Measurements from ENCODE around the gene COMMD2.

COMMD2 gene

DNA sequence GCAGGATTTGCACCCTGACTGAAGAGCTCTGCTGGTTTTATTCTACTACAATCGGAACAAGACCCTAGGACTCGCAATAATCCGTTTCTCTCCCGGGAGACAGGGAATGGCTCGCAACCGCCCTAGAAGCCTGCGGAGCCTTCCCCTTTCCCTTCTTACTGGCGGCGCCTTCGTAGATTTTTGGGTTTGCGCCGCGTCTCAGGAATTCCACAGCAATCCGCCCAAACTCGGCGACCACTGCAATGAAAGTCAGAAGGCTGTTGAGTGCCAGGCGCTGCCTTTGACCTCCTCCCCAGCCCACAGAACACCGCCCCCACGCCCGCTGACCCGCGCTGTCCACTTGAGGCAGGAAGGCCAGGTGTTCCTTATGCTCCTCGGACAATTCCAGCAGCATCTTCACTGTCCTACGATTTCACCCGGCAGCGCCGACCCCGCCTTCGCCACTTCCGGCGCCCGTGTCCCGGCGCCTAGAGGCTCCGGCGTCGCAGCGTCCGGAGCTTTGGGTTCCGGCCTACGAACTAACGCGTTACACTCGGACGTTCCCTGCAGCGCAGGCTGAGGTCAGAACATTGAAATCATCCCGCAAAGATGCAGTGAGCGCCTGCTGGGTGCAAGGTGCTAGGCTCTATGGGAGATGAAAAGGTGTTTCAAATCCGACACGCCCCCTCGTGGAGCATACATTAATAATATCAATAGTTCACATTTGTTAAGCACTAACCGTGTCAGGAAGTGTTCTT is at the start of gene COMMD2:
TSS of gene COMMD2 (minus strand) at position 439 of the 737 bp plus-strand sequence. CDS start at position 394, 45 bp downstream.
- peak; percentile 75 to 83 for DNase-seq

DNA sequence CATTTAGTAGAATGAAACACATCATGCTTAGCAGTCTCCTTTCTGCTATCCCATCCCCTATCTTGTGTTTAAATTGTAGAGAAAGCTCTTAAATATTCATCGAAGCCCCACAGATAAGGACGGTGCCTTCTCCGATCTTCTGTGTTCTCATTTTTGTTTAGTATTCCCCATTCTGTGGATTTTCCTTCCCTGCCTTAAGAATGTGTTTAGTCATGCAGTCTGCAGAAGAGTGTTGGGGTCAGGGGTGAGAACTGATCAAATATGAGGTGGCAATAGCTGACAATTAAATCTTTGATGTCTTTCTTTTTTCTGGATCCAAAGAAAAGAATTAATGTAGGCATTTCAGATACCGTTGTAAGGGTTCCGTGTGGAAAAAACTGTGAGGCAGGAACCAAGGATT is 49.4 kb upstream of the COMMD2 start:
- DNase-seq, result no peak

DNA sequence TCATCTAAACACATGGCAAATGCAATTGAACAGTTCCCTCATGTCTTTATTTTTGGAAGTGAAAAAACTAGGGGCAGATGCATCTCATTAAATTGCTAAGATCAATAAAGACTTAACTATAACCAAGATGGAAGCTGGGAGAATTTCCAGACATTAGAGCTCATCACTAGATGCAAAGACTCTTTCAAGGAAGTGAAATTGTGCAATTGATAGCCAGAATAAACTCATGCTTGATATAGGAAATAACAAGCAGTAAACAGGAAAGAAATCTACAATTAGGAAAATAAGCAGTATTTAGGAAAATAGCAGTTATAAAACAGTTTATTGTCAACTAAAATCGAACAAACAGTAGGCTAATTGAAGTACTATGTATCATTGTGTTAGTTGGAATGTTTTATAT is 48.9 kb upstream of the COMMD2 start:
- DNase-seq, result no peak

DNA sequence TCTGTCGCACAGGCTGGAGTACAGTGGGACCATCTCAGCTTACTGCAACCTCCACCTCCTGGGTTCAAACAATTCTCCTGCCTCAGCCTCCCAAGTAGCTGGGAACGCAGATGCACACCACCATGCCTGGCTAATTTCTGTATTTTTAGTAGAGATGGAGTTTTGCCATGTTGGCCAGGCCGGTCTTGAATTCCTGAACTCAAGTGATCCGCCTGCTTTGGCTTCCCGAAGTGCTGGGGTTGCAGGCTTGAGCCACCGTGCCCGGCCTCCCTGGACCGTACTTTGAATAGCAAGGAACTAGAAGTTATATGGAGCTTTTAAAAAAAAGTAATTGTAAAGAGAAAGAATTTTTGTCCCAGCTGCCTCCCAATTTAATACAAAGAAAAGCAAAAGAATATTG is 48.4 kb upstream of the COMMD2 start:
- no peak for DNase-seq

DNA sequence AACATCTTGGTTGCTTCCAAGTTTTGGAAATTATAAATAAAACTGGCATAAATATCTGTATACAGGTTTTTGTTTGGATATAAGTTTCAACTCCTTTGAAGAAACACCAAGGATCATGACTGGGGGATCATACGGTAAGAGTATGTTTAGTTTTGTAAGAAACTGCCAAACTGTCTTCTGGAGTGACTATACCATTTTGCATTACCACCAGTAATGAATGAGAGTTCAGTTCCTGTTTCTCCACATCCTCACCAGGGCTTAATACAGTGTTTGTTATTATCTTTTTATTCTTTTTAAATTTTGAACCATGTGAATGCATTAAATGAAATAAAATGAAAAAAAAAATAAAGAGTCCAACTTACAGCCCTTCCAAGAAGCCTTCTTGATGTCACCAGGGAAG is 43.7 kb upstream of the COMMD2 start:
- DNase-seq, result no peak

DNA sequence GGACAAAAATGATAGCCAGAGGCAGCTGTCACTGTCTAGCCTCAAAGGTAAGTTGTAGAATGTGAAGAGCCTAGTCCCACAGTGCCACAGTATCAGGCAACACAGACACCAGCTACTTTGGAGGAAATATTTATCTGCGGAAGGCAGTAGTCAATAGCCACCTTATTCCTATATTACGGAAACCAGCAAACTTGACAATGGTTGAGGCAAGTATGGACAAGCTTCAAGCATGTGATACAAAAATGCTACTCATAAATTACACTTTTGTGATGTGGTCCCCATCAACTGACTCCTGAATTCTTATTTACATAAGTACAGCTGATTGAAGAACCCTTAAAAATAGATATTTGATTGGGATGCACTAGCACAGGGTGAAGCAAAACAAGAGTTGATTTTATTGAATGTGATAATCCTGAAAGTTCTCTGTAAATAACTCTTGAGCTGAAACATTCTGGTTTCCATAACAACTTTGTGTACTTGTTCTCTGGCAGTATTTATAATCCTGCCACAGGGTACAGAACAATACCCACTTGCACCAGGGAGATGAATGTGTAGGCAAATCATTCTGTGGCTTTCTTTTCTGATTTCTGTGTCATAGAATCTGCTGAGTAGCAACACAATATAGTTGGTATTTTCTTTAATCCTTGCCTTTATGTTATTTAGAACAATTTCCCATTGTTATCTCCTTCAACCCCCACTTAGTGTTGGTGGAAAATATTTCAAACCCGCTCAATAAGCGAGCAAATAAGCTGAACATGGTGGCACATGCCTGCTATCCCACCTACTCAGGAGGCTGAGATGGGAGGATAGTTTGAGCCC is 40.4 kb upstream of the COMMD2 start, which contains the start of gene ANKUB1:
TSS of gene ANKUB1 (minus strand) at position 103 of the 819 bp plus-strand sequence. CDS start 188 bp downstream, outside the sequence.
- DNase-seq, result no peak

DNA sequence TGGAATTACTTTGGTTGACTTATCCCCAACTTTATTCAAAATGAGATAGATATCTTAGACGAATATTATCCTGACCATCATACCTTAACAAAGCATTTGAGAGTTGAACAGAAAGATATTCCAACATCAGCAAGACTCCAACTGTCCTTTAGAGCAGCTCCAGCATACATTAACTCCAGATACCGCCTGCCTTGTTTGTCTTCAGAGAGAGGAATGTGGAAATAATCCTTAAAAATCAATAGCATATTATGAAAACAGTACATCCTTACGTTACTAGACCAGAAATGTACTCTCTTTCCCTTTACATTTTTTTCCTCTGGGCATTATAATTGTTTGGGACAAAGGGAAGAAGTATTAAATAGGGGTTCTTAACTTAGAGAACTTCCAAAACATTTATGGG is 38.4 kb upstream of the COMMD2 start:
- DNase-seq, result no peak

DNA sequence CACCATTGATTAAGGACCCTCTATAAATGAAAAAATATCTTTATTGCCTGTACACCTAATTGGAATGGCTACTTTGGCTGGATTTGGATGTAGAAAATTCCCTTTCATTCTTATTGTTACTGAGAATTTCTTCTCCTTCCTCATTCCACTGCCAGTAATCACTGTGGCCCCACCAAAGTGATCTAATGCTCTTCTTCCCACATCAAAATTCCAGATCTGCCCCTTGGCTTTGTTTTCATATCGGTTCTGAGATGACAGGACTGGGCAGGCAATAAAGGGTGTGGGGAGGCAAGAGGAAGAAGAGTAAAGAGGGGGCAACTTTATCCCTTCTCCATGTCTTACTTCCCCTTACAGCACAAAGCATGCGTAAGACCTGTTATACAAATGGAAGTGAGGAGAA is 38.0 kb upstream of the COMMD2 start:
- no peak for DNase-seq

DNA sequence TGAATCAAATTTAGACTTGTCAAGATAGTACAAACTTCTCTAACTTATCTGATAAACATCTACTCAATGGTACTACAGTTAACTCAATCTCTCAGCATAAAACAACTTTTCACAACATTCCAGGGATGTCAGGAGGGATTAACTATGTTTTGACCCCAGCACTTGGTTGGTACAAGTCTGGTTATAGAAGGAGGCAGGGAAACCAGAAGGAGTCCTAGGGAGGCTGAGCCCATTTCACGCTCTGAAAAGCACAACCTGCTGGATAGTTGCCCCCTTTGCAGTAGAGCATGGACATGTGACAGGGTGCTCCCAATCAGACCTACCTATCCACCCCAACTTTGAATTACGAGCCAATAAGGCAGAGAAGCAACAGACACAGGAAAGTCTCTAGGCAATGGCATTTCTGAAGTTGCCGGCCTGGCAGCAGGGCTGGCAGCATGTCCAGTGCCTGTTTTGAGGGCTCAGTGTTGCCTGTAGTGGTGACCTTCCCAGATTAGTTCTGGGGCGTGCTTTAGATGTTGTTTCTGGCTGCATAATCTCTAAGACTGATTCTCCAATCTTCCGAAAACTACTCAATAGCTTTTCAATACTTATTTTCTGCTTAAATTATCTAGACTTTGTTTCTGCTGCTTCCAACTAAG is 31.9 kb upstream of the COMMD2 start:
- DNase-seq, result no peak

DNA sequence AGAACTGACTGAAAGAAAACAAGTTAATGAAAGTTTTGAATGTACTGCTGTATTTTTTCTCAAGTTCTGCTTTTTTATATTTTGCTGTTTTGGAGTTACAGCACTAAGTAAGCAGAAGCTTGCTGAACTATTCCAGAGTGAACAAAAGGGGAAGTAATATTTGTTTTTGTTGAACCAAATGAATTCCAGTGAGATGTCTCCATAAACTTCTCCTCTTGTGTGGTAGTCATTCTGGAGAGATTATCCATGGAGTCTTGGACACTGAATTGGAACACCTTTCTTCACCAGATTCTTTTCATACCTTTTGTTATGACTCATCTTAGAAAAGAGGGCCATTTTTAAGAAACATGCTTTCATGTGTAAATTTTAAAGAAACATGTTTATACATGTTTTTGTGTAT is 31.3 kb upstream of the COMMD2 start:
- no peak for DNase-seq

DNA sequence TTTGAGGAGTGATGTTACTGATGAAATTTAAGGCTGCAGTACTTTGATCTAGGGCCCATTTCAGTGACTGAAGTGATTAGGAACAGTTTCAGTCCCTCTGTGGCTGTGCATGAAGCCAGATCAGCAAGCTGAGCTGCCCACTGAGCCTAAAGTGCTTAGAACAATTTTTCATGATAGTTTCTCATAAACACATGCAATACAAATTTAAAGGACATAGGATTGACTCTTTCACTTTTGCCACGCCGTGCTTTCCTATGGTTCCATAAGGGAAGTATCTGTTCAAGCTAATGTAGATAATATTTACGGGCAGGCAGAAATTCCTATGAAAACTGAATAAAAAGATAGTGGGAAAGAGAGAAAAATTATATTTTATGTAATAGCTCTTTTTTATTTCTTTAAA is 29.5 kb upstream of the COMMD2 start:
- no peak for DNase-seq

DNA sequence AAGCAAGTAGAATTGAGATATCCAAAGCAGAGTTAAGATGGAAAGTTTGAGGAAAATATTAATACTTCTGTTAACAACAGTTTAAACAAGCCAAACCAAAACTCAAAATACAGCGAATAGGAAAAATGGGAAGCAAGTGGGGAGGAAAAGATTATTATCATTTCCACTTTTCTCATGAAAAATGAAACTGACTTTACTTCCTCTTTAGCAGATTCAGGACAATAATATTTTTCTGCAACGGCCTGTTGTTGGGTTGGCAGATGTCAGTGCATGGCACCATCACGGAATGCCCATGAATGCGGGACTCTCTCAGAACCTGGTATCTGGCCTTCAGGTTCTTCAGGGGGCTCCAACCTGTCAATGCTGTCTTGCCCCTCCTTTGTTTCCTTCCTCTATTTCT is 28.9 kb upstream of the COMMD2 start:
- peak; percentile 5 to 14 for DNase-seq

DNA sequence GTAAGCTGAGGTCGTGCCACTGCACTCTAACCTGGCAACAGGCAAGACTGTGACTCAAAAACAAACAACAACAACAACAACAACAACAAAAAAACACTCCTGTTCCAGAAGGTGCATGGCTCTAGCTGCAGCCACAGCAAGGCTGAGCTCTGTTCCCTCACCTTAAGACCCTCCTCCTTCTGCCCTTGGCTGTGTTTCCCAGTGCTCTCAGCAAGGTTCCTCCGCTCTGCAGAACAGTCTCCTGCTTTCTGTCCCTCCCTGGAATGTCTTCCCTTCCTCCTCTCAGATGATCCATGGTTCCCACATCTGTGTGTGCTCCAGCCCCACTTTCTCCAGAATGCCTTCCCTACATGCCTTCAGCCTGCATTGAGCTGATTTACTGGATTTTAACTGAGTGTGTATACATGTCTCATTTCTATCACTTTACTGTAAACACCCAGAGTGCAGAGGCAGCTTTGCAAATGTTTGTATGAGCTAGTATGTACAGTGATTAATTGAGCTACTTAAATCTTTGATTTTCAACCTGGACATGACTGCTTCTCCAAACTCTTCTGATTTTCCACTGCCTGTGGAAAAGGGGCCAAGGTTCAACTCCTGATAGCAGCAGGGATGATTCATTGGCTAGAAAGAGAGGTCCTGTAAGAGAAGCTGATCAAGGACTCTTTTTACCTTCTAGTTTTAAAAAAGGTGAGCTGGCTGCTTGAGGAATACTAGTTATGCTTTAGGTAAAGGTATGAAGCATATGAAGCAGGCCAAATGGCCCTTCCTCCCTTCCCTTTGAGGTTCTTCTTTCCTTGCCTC is 25.3 kb upstream of the COMMD2 start:
- DNase-seq, result no peak

DNA sequence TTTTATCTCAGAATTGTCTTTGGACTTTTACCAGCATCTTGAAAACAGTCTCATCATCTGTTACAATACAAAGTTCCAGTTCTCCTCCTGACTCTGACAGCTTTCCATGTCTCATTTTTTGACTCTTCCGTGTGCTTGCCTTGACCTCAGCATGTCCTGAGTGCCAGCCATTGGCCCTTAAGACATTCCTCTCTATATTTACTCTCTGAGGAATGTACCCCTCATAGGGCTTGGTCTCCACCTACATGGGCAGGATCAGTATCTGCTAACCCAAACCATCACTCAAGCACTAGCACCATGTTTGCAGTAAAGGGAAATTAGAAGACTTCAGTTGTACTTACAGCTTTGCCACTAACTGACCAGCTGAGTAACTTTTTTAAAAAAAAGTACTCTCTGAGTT is 23.9 kb upstream of the COMMD2 start:
- DNase-seq, result no peak

DNA sequence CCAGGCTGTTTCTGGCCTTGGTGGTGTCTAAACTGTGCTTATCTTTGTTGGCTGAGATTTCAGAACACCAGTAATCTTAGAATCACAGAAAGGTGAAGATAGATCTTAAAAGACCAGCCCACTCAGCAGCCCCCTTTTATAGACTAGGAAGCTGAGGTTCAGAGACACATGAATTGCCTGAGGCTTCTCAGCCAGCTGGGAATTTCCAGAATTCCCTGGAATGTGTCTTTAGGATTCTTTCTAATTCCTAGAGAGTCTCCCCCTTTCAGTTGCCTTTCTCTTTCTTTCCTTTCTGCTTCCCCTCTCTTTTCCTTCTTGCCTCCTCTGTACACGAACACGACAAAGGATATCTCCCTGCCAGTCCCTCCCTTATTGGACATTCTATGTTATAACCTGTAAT is 20.6 kb upstream of the COMMD2 start:
- DNase-seq, result no peak

DNA sequence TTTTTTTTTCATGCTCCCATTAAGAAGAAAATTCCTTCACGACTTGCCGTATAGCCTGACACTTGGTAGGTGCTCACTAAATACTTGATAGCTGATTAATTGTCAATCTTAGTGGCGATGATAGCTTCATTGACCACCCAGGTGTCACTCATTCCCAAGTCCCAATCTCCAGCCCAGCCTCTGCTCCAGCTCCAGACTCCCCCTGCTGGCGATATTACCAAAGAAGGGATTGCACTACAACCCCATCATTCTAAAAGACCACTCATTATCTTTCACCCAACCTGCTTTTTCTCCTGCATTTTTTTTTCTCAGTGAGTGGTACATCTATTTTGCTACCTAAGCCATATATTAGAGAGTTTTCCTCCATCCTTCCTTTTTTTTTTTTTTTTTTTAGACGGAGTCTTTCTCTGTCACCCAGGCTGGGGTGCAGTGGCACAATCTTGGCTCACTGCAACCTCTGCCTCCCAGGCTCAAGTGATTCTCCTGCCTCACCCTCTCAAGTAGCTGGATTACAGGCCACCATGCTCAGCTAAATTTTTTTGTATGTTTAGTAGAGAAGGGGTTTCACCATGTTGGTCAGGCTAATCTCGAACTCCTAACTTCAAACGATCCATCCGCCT is 19.5 kb upstream of the COMMD2 start:
- peak; percentile 6 to 45 for DNase-seq

DNA sequence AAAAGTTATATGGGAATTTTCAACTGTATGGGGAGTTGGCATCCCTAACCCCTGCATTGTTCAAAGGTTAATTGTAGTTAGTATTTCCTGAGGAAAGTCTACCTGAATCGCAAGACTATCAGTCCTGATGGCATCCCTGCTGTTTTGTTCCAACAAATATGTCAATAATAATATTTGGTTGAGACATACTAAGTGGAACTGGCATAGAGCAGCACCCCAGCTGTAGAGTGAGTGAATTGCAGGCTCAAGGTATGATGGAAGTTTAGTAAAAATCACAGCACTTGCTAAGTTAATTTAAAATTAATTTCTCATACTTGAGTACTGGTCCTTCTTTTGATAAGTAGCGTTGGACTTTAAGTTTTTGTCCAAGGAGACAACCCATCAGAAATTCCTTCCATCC is 18.0 kb upstream of the COMMD2 start:
- DNase-seq, result no peak

DNA sequence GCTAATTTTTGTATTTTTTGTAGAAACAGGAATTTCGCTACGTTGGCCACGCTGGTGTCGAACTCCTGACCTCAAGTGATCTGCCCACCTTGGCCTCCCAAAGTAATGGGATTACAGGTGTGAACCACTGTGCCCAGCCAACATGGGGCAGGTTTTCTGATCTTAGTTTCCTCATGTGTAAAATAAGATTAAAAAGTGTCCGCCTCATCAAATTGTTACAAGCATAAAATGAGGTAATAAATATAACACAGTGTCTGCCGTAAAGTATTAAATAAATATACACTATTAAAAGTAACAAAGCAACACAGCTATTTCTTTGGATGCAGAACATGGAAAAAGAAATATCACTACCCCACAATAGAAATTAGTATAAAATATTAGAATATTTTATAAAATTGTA is 16.4 kb upstream of the COMMD2 start:
- DNase-seq, result no peak

DNA sequence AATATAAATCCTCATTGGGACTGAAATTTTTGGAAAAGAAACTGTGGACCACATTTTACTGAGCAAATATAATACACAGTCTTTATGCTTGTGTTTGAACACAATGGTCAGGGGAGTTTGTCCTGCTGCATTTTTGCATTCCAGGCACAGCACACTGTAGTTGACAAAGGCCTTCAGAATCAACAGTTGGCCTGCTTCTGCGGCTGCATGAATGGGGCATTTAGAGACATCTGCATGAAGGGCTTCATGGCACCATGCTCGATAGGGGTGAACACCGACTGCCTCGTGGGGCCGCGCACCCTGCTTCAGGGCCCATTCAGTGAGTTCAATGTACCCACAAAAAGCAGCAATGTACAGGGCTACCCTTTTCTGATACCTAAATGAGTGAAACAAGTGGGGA is 15.4 kb upstream of the COMMD2 start:
- no peak for DNase-seq

DNA sequence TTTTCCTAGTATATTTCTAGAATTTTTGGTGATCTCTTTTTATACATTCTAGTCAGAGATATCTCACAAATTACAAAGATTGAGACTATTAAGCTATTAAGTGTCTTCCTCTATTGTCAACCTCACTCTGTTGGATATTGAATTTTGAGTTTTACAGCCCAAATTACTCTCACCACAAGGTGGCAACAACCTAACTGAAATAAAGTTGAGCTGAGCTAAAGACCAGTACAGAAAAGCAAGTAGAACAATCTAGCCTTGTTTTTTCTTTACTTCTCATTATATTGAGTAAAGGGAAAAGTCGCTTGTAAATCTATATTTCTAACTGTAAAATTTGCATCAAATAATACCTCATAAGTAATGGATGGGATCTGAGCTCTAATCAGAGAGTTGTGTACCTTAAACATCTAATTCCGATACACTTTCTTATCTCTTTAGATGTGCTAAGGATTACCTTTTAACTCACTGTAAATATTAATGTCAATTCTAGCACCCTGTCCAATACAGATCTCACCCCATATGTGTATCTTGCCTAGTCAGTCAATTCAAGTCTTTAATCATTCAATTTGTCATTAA is 13.6 kb upstream of the COMMD2 start:
- DNase-seq, result peak in 1 of 2 donors; percentile 19

DNA sequence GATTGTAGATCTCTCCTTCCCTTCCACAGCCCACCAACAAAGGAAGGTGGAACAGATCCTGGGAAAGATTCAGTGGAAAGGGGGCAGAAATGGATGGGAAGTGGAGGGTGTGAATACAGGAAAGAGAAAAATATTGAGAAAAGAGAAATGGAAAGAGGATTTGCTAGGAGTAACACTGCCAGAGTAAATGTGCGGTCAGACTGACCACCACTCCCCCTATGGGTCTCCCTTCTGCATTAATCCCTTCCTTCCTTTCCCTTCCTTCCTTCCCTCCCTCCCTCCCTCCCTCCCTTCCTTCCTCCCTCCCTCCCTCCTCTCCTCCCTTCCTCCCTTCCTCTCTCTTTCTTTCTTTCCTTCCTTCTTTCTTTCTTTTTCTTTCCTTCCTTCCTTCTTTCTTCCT is 12.0 kb upstream of the COMMD2 start:
- no peak for DNase-seq

DNA sequence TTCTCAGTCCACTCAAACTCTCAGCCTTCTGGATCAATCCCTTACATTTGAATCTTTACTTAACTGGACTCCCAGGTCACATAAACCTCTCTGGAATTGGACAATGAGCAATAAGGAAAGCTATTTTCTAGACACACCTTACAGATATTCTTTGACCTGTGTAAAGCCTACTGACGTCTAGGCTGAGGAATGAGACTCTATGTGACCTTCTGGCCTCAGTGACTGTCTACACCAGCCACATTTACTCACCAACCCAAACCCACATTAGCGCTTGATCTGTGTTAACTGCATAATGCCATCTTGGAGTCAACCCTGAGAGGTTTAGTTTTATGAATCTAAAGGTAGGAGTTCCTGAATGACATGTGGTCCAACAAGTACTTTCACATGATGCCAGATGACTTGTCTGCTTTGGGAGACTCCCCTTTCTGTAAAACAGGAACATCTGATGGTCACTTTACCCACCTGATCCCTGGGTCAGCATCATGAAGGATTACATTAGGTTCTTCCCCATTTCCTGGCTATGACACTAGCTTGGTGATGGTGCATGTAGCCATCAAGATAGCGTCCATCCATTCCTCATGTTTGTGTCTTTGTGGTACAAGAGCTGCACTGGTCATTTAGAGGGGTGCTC is 11.4 kb upstream of the COMMD2 start:
- DNase-seq, result no peak
